Gastrocnemius medialis (tissue), 4 donors: ENCODE results near the gene NCOR1. TPM values are rescaled to one million over a fixed set of nuclear protein-coding genes. Genes with fewer than 3 reads are reported as not detected.
"Not testable (repeated sequence)": the region's sequence is repeated elsewhere in the genome, so short reads cannot be mapped to it uniquely, and the experiment has no call there.

Experiments
- ATAC-seq, 2 donors: fragments of 150-250 bp; one replicate each; pipeline ENCODE4 v1.9.1; 2016
- DNase-seq, 2 donors: peaks; one replicate each; pipeline ENCODE4 v3.0.0-alpha.2; 2019
- H3K27ac ChIP-seq, 4 donors: fragments of 200-600 bp; sonication (generic); 1 replicate in 1 of 4; 2 replicates in 3 of 4; pipeline ENCODE4 v1.5.1; 2016 to 2018; ENCODE audit warnings: mild to moderate bottlenecking in 2 of 4, moderate library complexity in 1 of 4
- H3K27me3 ChIP-seq, 3 donors: fragments of 200-600 bp; sonication (generic) in 2 of 3; 1 replicate in 1 of 3; 2 replicates in 2 of 3; pipeline versions ENCODE4 v1.5.1 to v1.6.0; 2016 to 2019; ENCODE audit warnings: mild to moderate bottlenecking in 1 of 3, moderate library complexity in 1 of 3
- H3K36me3 ChIP-seq, 2 donors: fragments of 200-600 bp; sonication (generic) in 1 of 2; one replicate each; pipeline ENCODE4 v1.5.1; 2017 to 2018
- H3K4me1 ChIP-seq, 2 donors: fragments of 200-600 bp; sonication (generic) in 1 of 2; one replicate each; pipeline ENCODE4 v1.5.1; 2016 to 2017; ENCODE audit warnings: mild to moderate bottlenecking in 2 of 2
- H3K4me3 ChIP-seq, 4 donors: fragments of 200-600 bp; sonication (generic) in 3 of 4; 1 replicate in 1 of 4; 2 replicates in 3 of 4; pipeline ENCODE4 v1.5.1; 2016 to 2019; ENCODE audit warnings: mild to moderate bottlenecking in 2 of 4
- H3K9me3 ChIP-seq, 3 donors: fragments of 200-600 bp; sonication (generic) in 2 of 3; 1 replicate in 1 of 3; 2 replicates in 2 of 3; pipeline ENCODE4 v1.5.1; 2016 to 2019
- CTCF ChIP-seq, 5 experiments: fragments of 450-650 bp in 3 of 5; fragments of 200-600 bp in 2 of 5; sonication (generic) in 2 of 5; IDR thresholded peaks in 4 of 5; conservative IDR thresholded peaks in 1 of 5; 1 replicate in 4 of 5; 2 replicates in 1 of 5; pipeline ENCODE4 v1.5.1; 2016 to 2019; ENCODE audit warnings: antibody characterized with exemption in 5 of 5, mild to moderate bottlenecking in 3 of 5, moderate library complexity in 3 of 5
- POLR2A ChIP-seq, 2 donors: fragments of 450-650 bp; IDR thresholded peaks; one replicate each; pipeline ENCODE4 v1.6.1; 2017; ENCODE audit warnings: antibody characterized with exemption in 2 of 2, mild to moderate bottlenecking in 2 of 2, moderate library complexity in 2 of 2
- in situ Hi-C, 4 donors: fragments of 200-750 bp; cut with MboI; loops; one replicate each; pipeline versions ENCODE4 v1.15.0 to v1.8.0; 2017; ENCODE audit warnings: low sequenced_read_pairs in 4 of 4
- intact Hi-C: fragments of 100-400 bp; cut with DNase I; formaldehyde crosslinking; loops from one replicate; pipeline ENCODE4 v1.15.1; 2023; ENCODE audit warnings: low total_unique reads
- total RNA-seq, 4 donors: library from RNA; depleted of rRNA; stranded (reverse); fragments of >200 nt; gene quantifications; one replicate each; pipeline versions ENCODE4 v1.1.0 to v1.2.3, GENCODE V29; 2016

The NCOR1 gene
- total RNA-seq, 4 donors from 2014 or later, result 122 to 152 (median 132) TPM

DNA sequence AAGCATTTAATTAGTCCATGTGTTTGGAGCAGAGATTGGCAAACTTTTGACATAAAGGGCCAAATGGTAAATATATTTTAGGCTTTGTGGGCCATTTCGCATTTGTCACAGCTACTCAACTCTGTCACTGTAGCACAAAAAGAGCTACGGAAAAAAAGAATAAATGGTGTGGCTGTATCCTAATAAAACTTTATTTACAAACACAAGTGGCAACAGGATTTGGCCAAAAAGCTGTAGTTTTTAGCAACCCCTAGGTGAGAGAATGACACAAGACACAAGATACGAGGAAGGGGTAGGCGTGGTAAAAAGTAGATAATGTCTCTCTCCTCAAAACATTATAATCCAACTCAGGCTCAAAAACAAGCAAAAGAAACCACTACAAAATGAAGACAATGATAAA, 149.2 kb downstream of the NCOR1 start:
- no peaks in the 10 kb centered on the region for H3K9me3 ChIP-seq
- ATAC-seq (no peak), DNase-seq (no peak)
- intact Hi-C loops (no loop called here), in situ Hi-C loops (loop anchor here in 1 of 4 donors (25.0 kb wide), 1 partner anchor 104 kb away; no protein-coding TSS in a partner anchor)
- H3K4me1 ChIP-seq, result no peaks in the 10 kb centered on the region
- no peak overlapping the region for H3K4me3 ChIP-seq
- TF ChIP-seq POLR2A (IDR thresholded peaks at IDR 0.05) (no peak), CTCF (IDR thresholded peaks at IDR 0.05 in 4 of 5, conservative IDR thresholded peaks at IDR 0.05 in 1 of 5) (no peak)
- peaks cover 4 to 91% of the 10 kb centered on the region in 2 donors for H3K36me3 ChIP-seq
- no peaks in the 10 kb centered on the region for H3K27me3 ChIP-seq
- H3K27ac ChIP-seq, result no peak overlapping the region

GRCh38 chr17:16061631-16062030, 153.7 kb downstream of the NCOR1 start:
- H3K4me1 ChIP-seq, result no peaks in the 10 kb centered on the region
- no peak for ATAC-seq
- no peak overlapping the region for H3K27ac ChIP-seq
- H3K4me3 ChIP-seq, result no peak overlapping the region
- no peak for DNase-seq
- peaks cover 0 to 95% of the 10 kb centered on the region in 2 donors for H3K36me3 ChIP-seq
- no peaks in the 10 kb centered on the region for H3K27me3 ChIP-seq
- intact Hi-C loops, result no loop called here
- TF ChIP-seq POLR2A (IDR thresholded peaks at IDR 0.05) (no peak), CTCF (IDR thresholded peaks at IDR 0.05 in 4 of 5, conservative IDR thresholded peaks at IDR 0.05 in 1 of 5) (no peak)
- in situ Hi-C loops, result loop anchor here in 1 of 4 donors (25.0 kb wide), 1 partner anchor 99 kb away; no protein-coding TSS in a partner anchor
- H3K9me3 ChIP-seq, result no peaks in the 10 kb centered on the region

- ATAC-seq, H3K4me1 ChIP-seq, H3K4me3 ChIP-seq, DNase-seq, H3K9me3 ChIP-seq, H3K27me3 ChIP-seq, intact Hi-C loops, H3K27ac ChIP-seq: not testable (repeated sequence)
- in situ Hi-C loops, result loop anchor here in 1 of 4 donors (25.0 kb wide), 1 partner anchor 93 kb away; no protein-coding TSS in a partner anchor
- peaks cover 0 to 59% of the 10 kb centered on the region in 2 donors for H3K36me3 ChIP-seq
Observed at GRCh38 chr17:16055139-16055538, 160.2 kb downstream of the NCOR1 start.

DNA sequence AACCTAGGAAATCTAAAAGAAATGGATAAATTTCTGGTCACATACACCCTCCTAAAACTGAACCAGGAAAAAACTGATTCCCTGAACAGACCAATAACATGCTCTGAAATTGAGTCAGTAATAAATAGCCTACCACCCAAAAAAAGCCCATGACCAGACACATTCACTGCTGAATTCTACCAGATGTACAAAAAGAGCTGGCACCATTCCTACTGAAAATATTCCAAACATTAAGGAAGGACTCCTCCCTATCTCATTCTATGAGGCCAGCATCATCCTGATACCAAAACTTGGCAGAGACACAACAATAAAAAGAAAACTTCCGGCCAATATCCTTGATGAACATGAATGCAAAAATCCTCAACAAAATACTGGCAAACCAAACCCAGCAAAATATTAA, 162.8 kb downstream of the NCOR1 start:
- Histone ChIP-seq H3K9me3 (no peaks in the 10 kb centered on the region), H3K4me3 (no peak overlapping the region), H3K4me1 (no peaks in the 10 kb centered on the region), H3K36me3 (peaks cover 0 to 53% of the 10 kb centered on the region in 2 donors), H3K27me3 (no peaks in the 10 kb centered on the region), H3K27ac (no peak overlapping the region)
- no peak for ATAC-seq
- TF ChIP-seq POLR2A (IDR thresholded peaks at IDR 0.05) (no peak), CTCF (IDR thresholded peaks at IDR 0.05 in 4 of 5, conservative IDR thresholded peaks at IDR 0.05 in 1 of 5) (no peak)
- in situ Hi-C loops (loop anchor here in 1 of 4 donors (25.0 kb wide), 1 partner anchor 90 kb away; no protein-coding TSS in a partner anchor), intact Hi-C loops (no loop called here)
- DNase-seq, result no peak

GRCh38 chr17:16050844-16051243, 164.5 kb downstream of the NCOR1 start:
- in situ Hi-C loops (loop anchor here in 1 of 4 donors (25.0 kb wide), 1 partner anchor 89 kb away; no protein-coding TSS in a partner anchor), intact Hi-C loops (no loop called here)
- no peak for TF ChIP-seq POLR2A (IDR thresholded peaks at IDR 0.05)
- TF ChIP-seq CTCF (IDR thresholded peaks at IDR 0.05 in 4 of 5, conservative IDR thresholded peaks at IDR 0.05 in 1 of 5), result no peak
- H3K4me1 ChIP-seq, result no peaks in the 10 kb centered on the region
- no peak overlapping the region for H3K27ac ChIP-seq
- DNase-seq (no peak), ATAC-seq (no peak)
- H3K4me3 ChIP-seq, result no peak overlapping the region
- H3K36me3 ChIP-seq, result peaks cover 0 to 53% of the 10 kb centered on the region in 2 donors
- H3K27me3 ChIP-seq, result no peaks in the 10 kb centered on the region
- H3K9me3 ChIP-seq, result no peaks in the 10 kb centered on the region
